Ovary (tissue), 9 donors: ENCODE data around the gene EHMT1. TPM values are rescaled to one million over a fixed set of nuclear protein-coding genes. Genes with fewer than 3 reads are reported as not detected.

Experiments used
- DNase-seq, 5 donors: peaks; one replicate each; pipeline ENCODE4 v3.0.0-alpha.2; 2019 to 2020
- H3K27ac ChIP-seq, 2 donors: fragments of 200-600 bp; one replicate each; pipeline versions ENCODE4 v1.5.1 to v1.8.0; 2019 to 2022
- H3K27me3 ChIP-seq: fragments of 200-600 bp; one replicate; pipeline ENCODE4 v1.8.0; 2022
- H3K36me3 ChIP-seq: fragments of 200-600 bp; sonication (generic); one replicate; pipeline ENCODE4 v1.5.1; 2019
- H3K4me1 ChIP-seq: one replicate; pipeline ENCODE4 v1.8.1; 2013; ENCODE audit warnings: mild to moderate bottlenecking, moderate library complexity; ENCODE audit not compliant: insufficient read depth
- H3K4me3 ChIP-seq: fragments of 200-600 bp; sonication (generic); one replicate; pipeline ENCODE4 v1.5.1; 2017
- H3K9me3 ChIP-seq, 2 donors: fragments of 200-600 bp in 1 of 2; sonication (generic) in 1 of 2; one replicate each; pipeline versions ENCODE4 v1.5.1 to v1.8.1; 2013 to 2019; ENCODE audit warnings: mild to moderate bottlenecking in 1 of 2, moderate library complexity in 1 of 2
- EP300 ChIP-seq: sonication (generic); formaldehyde crosslinking; IDR thresholded peaks from one replicate; pipeline ENCODE4 v1.6.1; 2017; ENCODE audit warnings: antibody characterized with exemption
- POLR2A ChIP-seq: fragments of 450-650 bp; IDR thresholded peaks from one replicate; pipeline ENCODE4 v1.6.1; 2017; ENCODE audit warnings: antibody characterized with exemption, mild to moderate bottlenecking, moderate library complexity
- WGBS, 3 donors: extraction: QIAGEN DNeasy Blood & Tissue Kit in 1 of 3; methylation state at CpG; one replicate each; pipeline versions ENCODE4 v1.1.5 to v1.1.7; 2013 to 2017; 5-methylcytosine and 5-hydroxymethylcytosine counted together
- intact Hi-C, 4 donors: fragments of 100-400 bp; cut with DNase I; formaldehyde crosslinking; loops; one replicate each; pipeline versions ENCODE4 v1.11.0 to v1.15.1; 2022 to 2023
- polyA plus RNA-seq, 2 donors: library from polyadenylated mRNA; stranded (reverse); fragments of 200-250 nt in 1 of 2; fragments of 350-450 nt in 1 of 2; fragmentation: Illumina TruSeq in 1 of 2; extraction: RNeasy Lipid Tissue Mini Kit (QIAGEN cat#74804) in 1 of 2; gene quantifications; one replicate each; pipeline ENCODE4 v1.2.3, GENCODE V29; 2013 to 2014
- total RNA-seq, 7 donors: library from RNA; depleted of rRNA in 2 of 7; stranded (reverse); fragments of >200 nt in 2 of 7; fragmentation: NEBNext Ultra II Directional in 3 of 7; extraction: Animal tissue kit (Norgen Biotek cat#: 25700) in 3 of 7; gene quantifications; one replicate each; pipeline versions ENCODE4 v1.1.0 to v1.2.4, GENCODE V29; 2016 to 2023
- TF ChIP-seq, protein P1 (sequence below), 3 donors: fragments of 450-650 bp in 2 of 3; fragments of 200-600 bp in 1 of 3; IDR thresholded peaks; one replicate each; pipeline versions ENCODE4 v1.5.1 to v1.8.0; 2016 to 2022; ENCODE audit warnings: antibody characterized with exemption in 3 of 3, mild to moderate bottlenecking in 1 of 3
- donor health status: DM: no; HTN: no; CAD: no; lungs with moderate emphysema.
- donor health status: DM: no; HTN: no; CAD: no.
- donor health status: Bipolar disorder and iron deficiency.
- donor health status: DM: yes; HTN: yes; CAD: no.
- donor health status: DM: no; HTN: no; CAD: no.
- donor health status: DM: yes; HTN: yes; CAD: no.

Gene EHMT1
- total and polyA plus RNA-seq, 9 donors: 40.8 to 98.5 (median 77.9) TPM

DNA sequence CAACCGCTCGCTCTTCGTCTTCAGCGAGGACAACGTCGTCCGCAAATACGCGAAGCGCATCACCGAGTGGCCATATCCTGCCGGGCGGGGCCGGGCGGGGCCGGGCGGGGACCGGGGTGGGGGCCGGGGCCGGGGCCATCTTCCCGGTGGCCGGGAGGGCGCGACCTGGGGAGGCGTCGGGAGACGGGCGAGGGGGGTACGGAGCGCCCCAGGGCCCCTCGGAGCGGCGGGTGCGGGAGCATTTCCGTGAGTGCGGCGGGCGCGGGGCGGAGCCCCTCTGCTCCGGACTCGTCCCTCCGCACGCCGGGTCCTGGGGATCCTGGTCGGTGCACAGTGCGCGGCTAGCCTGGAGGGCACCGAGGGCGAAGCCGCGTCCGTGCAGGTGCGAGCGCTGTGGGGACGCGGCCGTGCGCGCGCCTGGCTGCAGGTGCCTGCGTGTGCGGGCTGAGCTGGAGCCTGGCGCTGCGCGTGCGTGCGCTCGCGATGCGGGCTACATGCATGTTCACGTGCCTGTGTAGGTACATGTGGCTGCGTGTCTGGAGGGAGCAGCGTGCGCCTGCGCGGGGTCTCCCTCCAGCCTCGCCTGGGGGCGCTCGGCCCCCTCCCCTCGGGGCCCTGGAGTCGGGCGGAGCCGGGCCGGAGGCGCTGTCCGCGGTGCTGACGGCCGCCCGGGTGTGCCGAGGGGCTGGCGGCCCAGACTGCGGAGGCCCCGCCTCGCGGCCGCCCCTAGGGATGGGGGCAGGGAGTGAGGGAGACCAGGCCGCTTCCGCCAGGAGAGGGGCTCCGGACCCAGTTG is 259.5 kb downstream of the EHMT1 start:
- Histone ChIP-seq H3K36me3 (no peaks in the 10 kb centered on the region), H3K4me3 (no peak overlapping the region), H3K9me3 (no peaks in the 10 kb centered on the region), H3K4me1 (peaks cover 5% of the 10 kb centered on the region), H3K27ac (no peak overlapping the region), H3K27me3 (no peaks in the 10 kb centered on the region)
- peak in 2 of 5 donors; percentile 53 to 60 for DNase-seq
- TF ChIP-seq, protein P1, sequence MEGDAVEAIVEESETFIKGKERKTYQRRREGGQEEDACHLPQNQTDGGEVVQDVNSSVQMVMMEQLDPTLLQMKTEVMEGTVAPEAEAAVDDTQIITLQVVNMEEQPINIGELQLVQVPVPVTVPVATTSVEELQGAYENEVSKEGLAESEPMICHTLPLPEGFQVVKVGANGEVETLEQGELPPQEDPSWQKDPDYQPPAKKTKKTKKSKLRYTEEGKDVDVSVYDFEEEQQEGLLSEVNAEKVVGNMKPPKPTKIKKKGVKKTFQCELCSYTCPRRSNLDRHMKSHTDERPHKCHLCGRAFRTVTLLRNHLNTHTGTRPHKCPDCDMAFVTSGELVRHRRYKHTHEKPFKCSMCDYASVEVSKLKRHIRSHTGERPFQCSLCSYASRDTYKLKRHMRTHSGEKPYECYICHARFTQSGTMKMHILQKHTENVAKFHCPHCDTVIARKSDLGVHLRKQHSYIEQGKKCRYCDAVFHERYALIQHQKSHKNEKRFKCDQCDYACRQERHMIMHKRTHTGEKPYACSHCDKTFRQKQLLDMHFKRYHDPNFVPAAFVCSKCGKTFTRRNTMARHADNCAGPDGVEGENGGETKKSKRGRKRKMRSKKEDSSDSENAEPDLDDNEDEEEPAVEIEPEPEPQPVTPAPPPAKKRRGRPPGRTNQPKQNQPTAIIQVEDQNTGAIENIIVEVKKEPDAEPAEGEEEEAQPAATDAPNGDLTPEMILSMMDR (IDR thresholded peaks at IDR 0.05): no peak
- TF ChIP-seq EP300 (no peak), POLR2A (no peak)
- intact Hi-C loops: no loop called here
- 1 to 3% (median 1%) methylated on average over 26 to 101 of the region's 101 CpGs for WGBS, 3 donors

DNA sequence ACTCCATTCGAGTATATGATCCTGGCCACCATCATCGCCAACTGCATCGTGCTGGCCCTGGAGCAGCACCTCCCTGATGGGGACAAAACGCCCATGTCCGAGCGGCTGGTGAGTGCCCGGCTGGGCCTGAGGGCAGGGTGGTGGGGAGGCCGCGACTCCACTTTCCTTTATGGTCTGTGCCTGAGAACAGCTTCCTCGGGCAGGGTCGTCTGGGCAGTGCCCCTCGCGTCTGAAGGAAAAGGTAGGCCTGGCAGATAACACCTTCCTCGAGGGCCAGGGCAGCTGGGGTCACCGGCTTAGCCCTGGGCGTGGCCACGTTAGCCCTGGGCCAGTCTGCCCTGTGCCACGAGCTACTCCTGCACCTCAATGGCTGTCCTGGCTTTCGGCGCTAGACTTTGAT is 260.2 kb downstream of the EHMT1 start:
- H3K4me1 ChIP-seq: peaks cover 5% of the 10 kb centered on the region
- no peak for DNase-seq

DNA sequence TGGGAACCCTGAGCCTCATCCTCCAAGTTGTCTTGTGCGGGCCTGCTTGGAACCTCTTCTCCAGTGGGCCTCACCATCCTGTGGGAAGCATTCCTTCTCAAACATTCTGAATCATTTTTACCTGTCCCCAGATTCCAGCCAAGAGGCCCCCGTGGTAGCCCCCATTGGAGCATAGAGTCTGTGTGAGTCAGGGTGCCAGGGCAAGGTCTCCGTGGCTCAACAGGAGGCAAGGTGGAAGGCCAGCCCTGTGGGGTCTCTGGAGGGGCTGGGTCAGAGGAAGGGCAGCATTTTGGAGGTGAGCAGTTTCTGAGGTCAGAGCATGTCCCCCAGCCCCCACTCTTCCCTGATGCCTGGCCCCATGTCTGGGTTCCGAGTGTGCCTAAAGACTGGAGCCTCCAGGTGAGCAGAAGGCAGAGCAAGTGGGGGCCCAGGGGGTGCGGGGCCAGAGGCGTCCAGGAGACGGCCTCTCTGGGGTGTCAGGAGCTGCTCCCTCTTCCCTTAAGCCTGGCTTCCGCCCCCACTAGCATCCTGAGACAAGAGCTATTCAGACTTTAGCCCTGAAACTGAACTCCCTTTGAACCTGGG is 260.9 kb downstream of the EHMT1 start:
- Histone ChIP-seq H3K27ac (no peak overlapping the region), H3K4me1 (peaks cover 5% of the 10 kb centered on the region), H3K4me3 (no peak overlapping the region), H3K9me3 (no peaks in the 10 kb centered on the region), H3K27me3 (no peaks in the 10 kb centered on the region), H3K36me3 (no peaks in the 10 kb centered on the region)
- WGBS, 3 donors: 83 to 88% (median 85%) methylated on average over 8 of the region's 8 CpGs
- DNase-seq: no peak
- TF ChIP-seq, protein P1 (IDR thresholded peaks at IDR 0.05): no peak
- TF ChIP-seq EP300 (no peak), POLR2A (no peak)
- intact Hi-C loops: no loop called here

More for the DNA sequence above, 260.2 kb downstream of the EHMT1 start:
- H3K9me3 ChIP-seq: no peaks in the 10 kb centered on the region
- no peak overlapping the region for H3K4me3 ChIP-seq
- no peaks in the 10 kb centered on the region for H3K36me3 ChIP-seq
- intact Hi-C loops: no loop called here
- no peak for TF ChIP-seq POLR2A
- TF ChIP-seq, protein P1 (IDR thresholded peaks at IDR 0.05): no peak
- TF ChIP-seq EP300: no peak
- no peaks in the 10 kb centered on the region for H3K27me3 ChIP-seq
- 69 to 80% (median 79%) methylated on average over 19 to 20 of the region's 20 CpGs for WGBS, 3 donors
- no peak overlapping the region for H3K27ac ChIP-seq

DNA sequence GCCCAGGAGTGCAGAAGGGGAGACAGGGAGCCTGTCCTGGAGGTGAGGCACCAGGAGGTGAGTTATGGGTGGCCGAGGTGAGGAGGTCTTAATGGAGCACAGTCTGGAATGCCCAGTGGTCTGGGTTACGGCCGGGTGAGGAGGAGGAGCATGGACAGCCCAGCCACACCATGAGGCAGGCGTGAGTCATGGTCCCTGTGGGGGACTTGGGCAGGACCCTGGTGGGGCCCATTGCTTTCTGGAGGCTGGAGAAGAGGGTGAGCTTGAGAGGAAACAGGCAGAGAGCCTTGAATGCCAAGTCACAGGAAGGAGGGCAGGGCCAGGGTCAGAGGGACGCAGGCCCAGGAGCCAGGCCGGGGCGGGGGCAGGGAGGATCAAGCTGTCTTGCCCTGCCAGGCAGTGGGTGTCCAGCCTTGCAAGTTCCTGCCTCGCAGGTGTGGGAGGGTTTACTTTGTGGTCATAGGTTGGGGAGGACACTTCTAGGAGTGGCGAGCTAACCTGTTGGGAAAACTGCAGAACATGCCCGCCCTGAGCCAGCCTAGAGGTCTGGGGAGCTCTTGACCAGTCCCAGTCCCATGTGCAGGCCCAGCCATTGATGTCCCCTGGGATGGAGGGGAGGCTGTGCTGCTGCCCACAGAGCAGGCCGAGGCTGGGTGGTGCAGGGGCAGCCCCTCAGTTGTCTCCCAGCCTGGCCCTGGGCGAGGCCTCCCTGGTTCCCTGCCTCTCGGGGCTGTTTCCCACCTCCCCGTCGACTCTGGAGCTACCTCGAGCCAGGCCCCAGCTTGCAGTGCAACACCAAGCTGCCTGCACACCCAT is 261.6 kb downstream of the EHMT1 start:
- H3K27ac ChIP-seq: no peak overlapping the region
- no peak for DNase-seq
- no peak overlapping the region for H3K4me3 ChIP-seq
- H3K27me3 ChIP-seq: no peaks in the 10 kb centered on the region
- WGBS, 3 donors: 76 to 80% (median 79%) methylated on average over 14 to 16 of the region's 16 CpGs
- peaks cover 5% of the 10 kb centered on the region for H3K4me1 ChIP-seq
- no peaks in the 10 kb centered on the region for H3K9me3 ChIP-seq
- TF ChIP-seq, protein P1 (IDR thresholded peaks at IDR 0.05): no peak
- TF ChIP-seq POLR2A (no peak), EP300 (no peak)
- intact Hi-C loops: no loop called here
- no peaks in the 10 kb centered on the region for H3K36me3 ChIP-seq
